DND-41 (cell line): Measurements from ENCODE around the gene USB1.

ENCODE experiments used
- CTCF ChIP-seq: IDR thresholded peaks from 2 replicates; pipeline ENCODE4 v1.5.1; 2012; ENCODE audit warnings: borderline replicate concordance, low read length, moderate library complexity, mild to moderate bottlenecking; ENCODE audit not compliant: poor library complexity, severe bottlenecking; ENCODE audit errors: extremely low read depth
- EZH2 ChIP-seq: IDR thresholded peaks from 3 replicates; pipeline ENCODE4 v1.6.1; 2012; ENCODE audit warnings: borderline replicate concordance, low read depth, mild to moderate bottlenecking, moderate library complexity, low read length, inconsistent platforms; ENCODE audit not compliant: severe bottlenecking

- no peak for TF ChIP-seq CTCF
- TF ChIP-seq EZH2, result no peak
Measured at GRCh38 chr16:58036943-58037342, 35.7 kb downstream of the USB1 start.
